Astrocyte of the cerebellum (primary cell): ENCODE data around the gene UIMC1.
"Not testable (repeated sequence)": the region's sequence is repeated elsewhere in the genome, so short reads cannot be mapped to it uniquely, and the experiment has no call there.

Source experiments
- DNase-seq: peaks from one replicate; pipeline ENCODE4 v3.0.0-alpha.2; 2011; ENCODE audit warnings: low read depth
- H3K4me3 ChIP-seq: 2 replicates; pipeline ENCODE4 v1.5.1; 2011; ENCODE audit warnings: mild to moderate bottlenecking, low read depth, low read length, moderate library complexity
- CTCF ChIP-seq: IDR thresholded peaks from 2 replicates; pipeline ENCODE4 v1.5.1; 2012; ENCODE audit warnings: low read length, low read depth, moderate library complexity, mild to moderate bottlenecking; ENCODE audit errors: missing control alignments
- in situ Hi-C: cut with HindIII; loops from 2 replicates; pipeline ENCODE4 v1.10.0; 2017; ENCODE audit warnings: low sequenced_read_pairs

The UIMC1 gene

GRCh38 chr5:176987583-176987982 is 19.0 kb downstream of the UIMC1 start:
- in situ Hi-C loops: no loop called here
- H3K4me3 ChIP-seq: no peak overlapping the region
- no peak for DNase-seq
- no peak for TF ChIP-seq CTCF

GRCh38 chr5:176986280-176986679 is 20.3 kb downstream of the UIMC1 start:
- DNase-seq: no peak
- H3K4me3 ChIP-seq: no peak overlapping the region
- in situ Hi-C loops: no loop called here
- no peak for TF ChIP-seq CTCF

- no peak for TF ChIP-seq CTCF
- in situ Hi-C loops: no loop called here
- no peak overlapping the region for H3K4me3 ChIP-seq
- DNase-seq: no peak
Measured at GRCh38 chr5:176985516-176985915, 21.1 kb downstream of the UIMC1 start.

GRCh38 chr5:176984176-176984575 is 22.4 kb downstream of the UIMC1 start:
- in situ Hi-C loops, DNase-seq, H3K4me3 ChIP-seq: not testable (repeated sequence)

- in situ Hi-C loops, DNase-seq: not testable (repeated sequence)
Measured at GRCh38 chr5:176983593-176983992, 23.0 kb downstream of the UIMC1 start.

GRCh38 chr5:176983112-176983511 is 23.5 kb downstream of the UIMC1 start:
- DNase-seq, H3K4me3 ChIP-seq, in situ Hi-C loops: not testable (repeated sequence)

More at GRCh38 chr5:176983593-176983992, 23.0 kb downstream of the UIMC1 start:
- not testable (repeated sequence) for H3K4me3 ChIP-seq

GRCh38 chr5:176980818-176981217 is 25.8 kb downstream of the UIMC1 start:
- DNase-seq: no peak
- no peak overlapping the region for H3K4me3 ChIP-seq
- no peak for TF ChIP-seq CTCF
- in situ Hi-C loops: no loop called here

GRCh38 chr5:176979669-176980068 is 26.9 kb downstream of the UIMC1 start:
- no peak for DNase-seq
- no peak overlapping the region for H3K4me3 ChIP-seq
- TF ChIP-seq CTCF: no peak
- in situ Hi-C loops: no loop called here
